ENCODE results near the gene OLA1.

OLA1 gene

GRCh38 chr2:174121175-174121574 lies 127.2 kb downstream of the OLA1 start:
- DNase-seq (ENCODE audit: low read depth) = no peak

GRCh38 chr2:174120346-174120745 lies 128.0 kb downstream of the OLA1 start:
- no peak for DNase-seq (ENCODE audit: low read depth)

GRCh38 chr2:174117951-174118930 lies 130.1 kb downstream of the OLA1 start:
- DNase-seq (ENCODE audit: low read depth) = no peak

- no peak for DNase-seq (ENCODE audit: low read depth)
These were observed 136.3 kb downstream of the OLA1 start for GRCh38 chr2:174112073-174112472.

- no peak for DNase-seq (ENCODE audit: low read depth)
These were observed 139.8 kb downstream of the OLA1 start for GRCh38 chr2:174108579-174108978.

- no peak for DNase-seq (ENCODE audit: low read depth)
These were observed 141.6 kb downstream of the OLA1 start for GRCh38 chr2:174106736-174107135.

GRCh38 chr2:174094542-174094941 lies 153.8 kb downstream of the OLA1 start:
- DNase-seq (ENCODE audit: low read depth) = no peak

GRCh38 chr2:174090476-174090875 lies 157.9 kb downstream of the OLA1 start:
- DNase-seq (ENCODE audit: low read depth) = no peak

- DNase-seq (ENCODE audit: low read depth) = no peak
These were observed 159.4 kb downstream of the OLA1 start for GRCh38 chr2:174088706-174089460.

GRCh38 chr2:174086708-174087107 lies 161.6 kb downstream of the OLA1 start:
- no peak for DNase-seq (ENCODE audit: low read depth)

- DNase-seq (ENCODE audit: low read depth) = no peak
These were observed 162.6 kb downstream of the OLA1 start for GRCh38 chr2:174085781-174086180.

GRCh38 chr2:174083843-174084458 lies 164.4 kb downstream of the OLA1 start:
- no peak for DNase-seq (ENCODE audit: low read depth)

GRCh38 chr2:174080672-174081121 lies 167.6 kb downstream of the OLA1 start:
- no peak for DNase-seq (ENCODE audit: low read depth)

GRCh38 chr2:174078275-174078674 lies 170.1 kb downstream of the OLA1 start:
- DNase-seq (ENCODE audit: low read depth) = no peak

GRCh38 chr2:174076975-174077374 lies 171.4 kb downstream of the OLA1 start:
- DNase-seq (ENCODE audit: low read depth) = no peak

GRCh38 chr2:174076040-174076439 lies 172.3 kb downstream of the OLA1 start:
- no peak for DNase-seq (ENCODE audit: low read depth)

GRCh38 chr2:174074831-174075230 lies 173.5 kb downstream of the OLA1 start:
- DNase-seq (ENCODE audit: low read depth) = no peak

GRCh38 chr2:174072857-174073256 lies 175.5 kb downstream of the OLA1 start:
- DNase-seq (ENCODE audit: low read depth) = no peak

- no peak for DNase-seq (ENCODE audit: low read depth)
These were observed 176.3 kb downstream of the OLA1 start for GRCh38 chr2:174072069-174072468.

- no peak for DNase-seq (ENCODE audit: low read depth)
These were observed 177.0 kb downstream of the OLA1 start for GRCh38 chr2:174071321-174071720.

- DNase-seq (ENCODE audit: low read depth) = no peak
These were observed 178.1 kb downstream of the OLA1 start for GRCh38 chr2:174070281-174070680.

GRCh38 chr2:174067815-174068214 lies 180.5 kb downstream of the OLA1 start:
- DNase-seq (ENCODE audit: low read depth) = no peak

- DNase-seq (ENCODE audit: low read depth) = no peak
These were observed 181.5 kb downstream of the OLA1 start for GRCh38 chr2:174066871-174067270.

All from stimulated activated CD8-positive, alpha-beta memory T cell treated with anti-CD3 and anti-CD28 coated beads, Interleukin-12 subunit alpha, Interleukin-12 subunit beta, amount 100 ng/mL, for 4 hours (primary cell).